ENCODE results near the gene KATNIP. TPM values are rescaled to one million over a fixed set of nuclear protein-coding genes. Genes with fewer than 3 reads are reported as not detected.

Gene KATNIP
- total and polyA plus RNA-seq, 2 of the 13 experiments (the other 11 are each of a cell fraction or from before 2014, with no cell fraction given) = 9.7 to 12.0 TPM

DNA sequence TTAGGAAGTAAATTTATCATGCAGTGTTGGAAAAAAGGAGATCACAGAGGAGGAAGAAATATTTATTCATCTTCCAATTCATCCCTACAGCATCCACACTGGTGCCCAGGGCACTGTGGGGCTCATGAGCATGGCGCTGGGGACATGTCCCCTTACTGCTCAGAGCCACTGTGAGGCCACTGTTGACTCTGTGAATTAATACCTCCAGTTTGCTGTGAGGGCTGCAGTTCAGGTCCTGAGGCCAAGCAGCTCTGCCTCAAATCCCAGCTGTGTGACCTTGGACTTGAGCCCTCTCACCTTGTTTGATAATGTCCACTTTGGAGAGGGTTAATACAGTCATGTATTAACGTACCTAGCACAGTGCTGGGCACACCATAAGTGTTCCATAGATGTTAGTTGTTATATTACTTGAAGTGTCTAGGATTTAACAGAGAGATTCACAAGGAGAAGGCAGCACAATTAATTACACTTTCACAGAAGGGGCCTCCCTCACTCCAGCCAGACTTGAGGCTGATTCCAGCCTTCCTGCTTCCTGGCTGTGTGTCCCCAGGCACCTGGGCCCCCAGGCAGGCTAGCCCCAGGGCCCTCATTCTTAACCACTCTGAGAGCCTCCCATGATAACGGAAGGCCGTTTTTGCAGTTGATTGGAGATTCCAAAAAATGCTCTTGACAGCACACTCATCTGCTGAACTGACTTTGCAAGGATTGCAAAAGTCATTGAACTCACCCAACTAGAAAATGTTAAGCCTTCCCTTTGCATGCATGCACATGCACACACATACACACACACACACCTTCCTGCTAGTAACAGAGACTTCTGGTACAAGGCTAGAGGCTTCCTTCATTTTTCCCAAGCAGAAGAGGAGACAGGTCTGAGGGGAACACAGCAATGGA, 29.4 kb downstream of the KATNIP start (continued):
- TF ChIP-seq, protein P1, sequence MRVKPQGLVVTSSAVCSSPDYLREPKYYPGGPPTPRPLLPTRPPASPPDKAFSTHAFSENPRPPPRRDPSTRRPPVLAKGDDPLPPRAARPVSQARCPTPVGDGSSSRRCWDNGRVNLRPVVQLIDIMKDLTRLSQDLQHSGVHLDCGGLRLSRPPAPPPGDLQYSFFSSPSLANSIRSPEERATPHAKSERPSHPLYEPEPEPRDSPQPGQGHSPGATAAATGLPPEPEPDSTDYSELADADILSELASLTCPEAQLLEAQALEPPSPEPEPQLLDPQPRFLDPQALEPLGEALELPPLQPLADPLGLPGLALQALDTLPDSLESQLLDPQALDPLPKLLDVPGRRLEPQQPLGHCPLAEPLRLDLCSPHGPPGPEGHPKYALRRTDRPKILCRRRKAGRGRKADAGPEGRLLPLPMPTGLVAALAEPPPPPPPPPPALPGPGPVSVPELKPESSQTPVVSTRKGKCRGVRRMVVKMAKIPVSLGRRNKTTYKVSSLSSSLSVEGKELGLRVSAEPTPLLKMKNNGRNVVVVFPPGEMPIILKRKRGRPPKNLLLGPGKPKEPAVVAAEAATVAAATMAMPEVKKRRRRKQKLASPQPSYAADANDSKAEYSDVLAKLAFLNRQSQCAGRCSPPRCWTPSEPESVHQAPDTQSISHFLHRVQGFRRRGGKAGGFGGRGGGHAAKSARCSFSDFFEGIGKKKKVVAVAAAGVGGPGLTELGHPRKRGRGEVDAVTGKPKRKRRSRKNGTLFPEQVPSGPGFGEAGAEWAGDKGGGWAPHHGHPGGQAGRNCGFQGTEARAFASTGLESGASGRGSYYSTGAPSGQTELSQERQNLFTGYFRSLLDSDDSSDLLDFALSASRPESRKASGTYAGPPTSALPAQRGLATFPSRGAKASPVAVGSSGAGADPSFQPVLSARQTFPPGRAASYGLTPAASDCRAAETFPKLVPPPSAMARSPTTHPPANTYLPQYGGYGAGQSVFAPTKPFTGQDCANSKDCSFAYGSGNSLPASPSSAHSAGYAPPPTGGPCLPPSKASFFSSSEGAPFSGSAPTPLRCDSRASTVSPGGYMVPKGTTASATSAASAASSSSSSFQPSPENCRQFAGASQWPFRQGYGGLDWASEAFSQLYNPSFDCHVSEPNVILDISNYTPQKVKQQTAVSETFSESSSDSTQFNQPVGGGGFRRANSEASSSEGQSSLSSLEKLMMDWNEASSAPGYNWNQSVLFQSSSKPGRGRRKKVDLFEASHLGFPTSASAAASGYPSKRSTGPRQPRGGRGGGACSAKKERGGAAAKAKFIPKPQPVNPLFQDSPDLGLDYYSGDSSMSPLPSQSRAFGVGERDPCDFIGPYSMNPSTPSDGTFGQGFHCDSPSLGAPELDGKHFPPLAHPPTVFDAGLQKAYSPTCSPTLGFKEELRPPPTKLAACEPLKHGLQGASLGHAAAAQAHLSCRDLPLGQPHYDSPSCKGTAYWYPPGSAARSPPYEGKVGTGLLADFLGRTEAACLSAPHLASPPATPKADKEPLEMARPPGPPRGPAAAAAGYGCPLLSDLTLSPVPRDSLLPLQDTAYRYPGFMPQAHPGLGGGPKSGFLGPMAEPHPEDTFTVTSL (CRISPR knock-in tag; IDR thresholded peaks at IDR 0.05; ENCODE audit: borderline replicate concordance) = peak; percentile 79; the same call in 1 of the 2 replicates
- TF ChIP-seq FOXK1 (CRISPR knock-in tag; IDR thresholded peaks at IDR 0.05; ENCODE audit: borderline replicate concordance, low read depth) (no peak), ZNF530 (CRISPR knock-in tag; IDR thresholded peaks at IDR 0.05; ENCODE audit: low read depth) (no peak), ZNF354B (CRISPR knock-in tag; IDR thresholded peaks at IDR 0.05) (no peak), ZNF10 (CRISPR knock-in tag; IDR thresholded peaks at IDR 0.05; ENCODE audit: borderline replicate concordance, low read depth) (no peak), SMAD1 (CRISPR knock-in tag; IDR thresholded peaks at IDR 0.05; ENCODE audit: borderline replicate concordance, low read depth) (no peak), MBNL3 (CRISPR knock-in tag; conservative IDR thresholded peaks at IDR 0.05) (no peak), DNMT3B (CRISPR knock-in tag; conservative IDR thresholded peaks at IDR 0.05) (no peak), SIX4 (CRISPR knock-in tag; IDR thresholded peaks at IDR 0.05) (no peak), KLF11 (CRISPR knock-in tag; IDR thresholded peaks at IDR 0.05) (peak; percentile 63; the same call in 1 of the 2 replicates), ZNF282 (IDR thresholded peaks at IDR 0.05; ENCODE audit: partially characterized antibody) (no peak), BCL6 (CRISPR knock-in tag; IDR thresholded peaks at IDR 0.05) (peak; percentile 73), STAG1 (CRISPR knock-in tag; IDR thresholded peaks at IDR 0.05) (0 out of 2 replicates have a peak, but pooled peaks have one; percentile 11), GZF1 (CRISPR knock-in tag; IDR thresholded peaks at IDR 0.05) (no peak), ZNF839 (CRISPR knock-in tag; IDR thresholded peaks at IDR 0.05; ENCODE audit: borderline replicate concordance) (no peak), GPN1 (CRISPR knock-in tag; IDR thresholded peaks at IDR 0.05; ENCODE audit: borderline replicate concordance) (no peak), NR1H2 (CRISPR knock-in tag; IDR thresholded peaks at IDR 0.05; ENCODE audit: borderline replicate concordance, low read depth) (no peak)
- TF ChIP-seq, protein P2, sequence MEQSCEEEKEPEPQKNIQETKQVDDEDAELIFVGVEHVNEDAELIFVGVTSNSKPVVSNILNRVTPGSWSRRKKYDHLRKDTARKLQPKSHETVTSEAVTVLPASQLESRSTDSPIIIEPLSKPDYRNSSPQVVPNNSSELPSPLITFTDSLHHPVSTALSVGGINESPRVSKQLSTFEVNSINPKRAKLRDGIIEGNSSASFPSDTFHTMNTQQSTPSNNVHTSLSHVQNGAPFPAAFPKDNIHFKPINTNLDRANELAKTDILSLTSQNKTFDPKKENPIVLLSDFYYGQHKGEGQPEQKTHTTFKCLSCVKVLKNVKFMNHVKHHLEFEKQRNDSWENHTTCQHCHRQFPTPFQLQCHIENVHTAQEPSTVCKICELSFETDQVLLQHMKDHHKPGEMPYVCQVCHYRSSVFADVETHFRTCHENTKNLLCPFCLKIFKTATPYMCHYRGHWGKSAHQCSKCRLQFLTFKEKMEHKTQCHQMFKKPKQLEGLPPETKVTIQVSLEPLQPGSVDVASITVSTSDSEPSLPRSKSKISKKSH (CRISPR knock-in tag; IDR thresholded peaks at IDR 0.05; ENCODE audit: borderline replicate concordance) = no peak
- TF ChIP-seq, protein P3, sequence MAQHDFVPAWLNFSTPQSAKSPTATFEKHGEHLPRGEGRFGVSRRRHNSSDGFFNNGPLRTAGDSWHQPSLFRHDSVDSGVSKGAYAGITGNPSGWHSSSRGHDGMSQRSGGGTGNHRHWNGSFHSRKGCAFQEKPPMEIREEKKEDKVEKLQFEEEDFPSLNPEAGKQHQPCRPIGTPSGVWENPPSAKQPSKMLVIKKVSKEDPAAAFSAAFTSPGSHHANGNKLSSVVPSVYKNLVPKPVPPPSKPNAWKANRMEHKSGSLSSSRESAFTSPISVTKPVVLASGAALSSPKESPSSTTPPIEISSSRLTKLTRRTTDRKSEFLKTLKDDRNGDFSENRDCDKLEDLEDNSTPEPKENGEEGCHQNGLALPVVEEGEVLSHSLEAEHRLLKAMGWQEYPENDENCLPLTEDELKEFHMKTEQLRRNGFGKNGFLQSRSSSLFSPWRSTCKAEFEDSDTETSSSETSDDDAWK (CRISPR knock-in tag; IDR thresholded peaks at IDR 0.05) = no peak

Measured in HepG2 (cell line).